RCC 7860 (cell line): ENCODE data around the gene DUSP12.
A peak's percentile ranks its signal among the peaks of the same experiment; 100 is the strongest.
"Not testable (repeated sequence)": the region's sequence is repeated elsewhere in the genome, so short reads cannot be mapped to it uniquely, and the experiment has no call there.

Experiments
- DNase-seq: peaks from one replicate; pipeline ENCODE4 v3.0.0-alpha.2; 2015; ENCODE audit warnings: low spot score
- FAIRE-seq: peaks from 2 replicates; lab custom pipeline; 2012; peaks lifted over from hg19 to GRCh38; lab: Jason Lieb, UNC

DUSP12 gene, protein sequence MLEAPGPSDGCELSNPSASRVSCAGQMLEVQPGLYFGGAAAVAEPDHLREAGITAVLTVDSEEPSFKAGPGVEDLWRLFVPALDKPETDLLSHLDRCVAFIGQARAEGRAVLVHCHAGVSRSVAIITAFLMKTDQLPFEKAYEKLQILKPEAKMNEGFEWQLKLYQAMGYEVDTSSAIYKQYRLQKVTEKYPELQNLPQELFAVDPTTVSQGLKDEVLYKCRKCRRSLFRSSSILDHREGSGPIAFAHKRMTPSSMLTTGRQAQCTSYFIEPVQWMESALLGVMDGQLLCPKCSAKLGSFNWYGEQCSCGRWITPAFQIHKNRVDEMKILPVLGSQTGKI

DNA sequence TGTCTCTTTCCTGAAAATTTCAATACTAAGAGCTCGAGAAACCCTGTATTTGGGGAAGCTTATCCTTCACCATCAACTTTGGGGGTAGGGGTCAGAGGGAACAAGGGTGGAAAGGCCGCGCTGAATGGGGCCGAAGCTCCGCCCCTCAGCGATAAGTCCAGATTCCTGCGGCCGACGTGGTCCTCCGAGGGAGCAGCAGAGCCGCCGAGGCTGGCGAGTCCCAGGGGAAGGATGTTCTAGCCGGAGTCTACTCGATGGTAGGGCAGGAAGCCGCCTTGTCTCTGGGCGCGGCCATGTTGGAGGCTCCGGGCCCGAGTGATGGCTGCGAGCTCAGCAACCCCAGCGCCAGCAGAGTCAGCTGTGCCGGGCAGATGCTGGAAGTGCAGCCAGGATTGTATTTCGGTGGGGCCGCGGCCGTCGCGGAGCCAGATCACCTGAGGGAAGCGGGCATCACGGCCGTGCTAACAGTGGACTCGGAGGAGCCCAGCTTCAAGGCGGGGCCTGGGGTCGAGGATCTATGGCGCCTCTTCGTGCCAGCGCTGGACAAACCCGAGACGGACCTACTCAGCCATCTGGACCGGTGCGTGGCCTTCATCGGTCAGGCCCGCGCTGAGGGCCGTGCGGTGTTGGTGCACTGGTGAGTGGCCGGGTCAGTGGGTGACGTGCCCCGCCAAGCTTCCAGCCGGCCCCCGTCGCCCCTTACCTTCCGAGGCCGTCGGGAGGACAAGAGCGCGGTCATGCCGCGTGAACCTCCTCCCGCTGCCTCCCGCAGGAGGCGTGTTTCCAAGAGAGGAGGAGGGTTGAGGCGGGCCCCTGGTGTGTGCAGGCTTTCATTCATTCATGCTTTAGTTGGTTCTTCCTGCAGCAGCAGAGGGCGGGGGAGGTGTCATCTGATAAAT is at the start of gene DUSP12:
Gene DUSP12 (plus strand): TSS at position 278 of the 899 bp plus-strand sequence. CDS start 16 bp downstream, at position 294.
- FAIRE-seq (peak; percentile 49), DNase-seq (peak; percentile 89)

DNA sequence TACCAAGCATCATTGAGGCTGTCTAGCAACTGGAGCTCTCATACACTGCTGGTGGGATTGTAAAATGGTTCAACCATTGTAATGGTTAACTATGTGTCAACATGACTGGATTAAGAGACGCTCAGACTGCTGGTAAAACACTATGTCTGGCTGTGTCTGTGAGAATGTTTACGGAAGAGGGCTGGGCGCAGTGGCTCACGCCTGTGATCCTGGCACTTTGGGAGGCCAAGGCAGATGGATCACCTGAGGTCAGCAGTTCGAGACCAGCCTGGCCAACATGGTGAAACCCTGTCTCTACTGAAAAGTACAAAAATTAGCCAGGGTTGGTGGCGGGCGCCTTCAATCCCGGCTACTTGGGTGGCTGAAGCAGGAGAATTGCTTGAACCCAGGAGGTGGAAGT is 47.3 kb upstream of the DUSP12 start:
- FAIRE-seq (peak; percentile 69), DNase-seq (peak; percentile 83)

DNA sequence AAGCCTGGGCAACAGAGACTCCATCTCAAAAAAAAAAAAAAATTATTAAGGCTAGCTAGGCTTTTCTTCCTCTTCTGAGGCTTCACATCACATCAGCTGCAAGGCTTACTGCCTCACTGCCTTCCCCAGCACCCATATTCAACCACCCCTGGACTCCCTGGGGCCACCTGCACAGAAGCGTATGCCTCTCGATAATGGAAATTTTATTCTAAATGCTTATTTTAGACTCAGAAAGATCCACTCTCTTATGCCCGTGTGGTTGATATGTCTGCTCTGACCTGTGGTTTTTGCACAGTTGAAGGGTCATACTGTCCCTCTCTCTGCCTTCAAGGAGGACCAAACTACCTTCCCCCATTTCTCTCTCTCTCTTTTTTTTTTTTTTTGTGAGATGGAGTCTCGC is 44.0 kb upstream of the DUSP12 start:
- DNase-seq (no peak), FAIRE-seq (no peak)

DNA sequence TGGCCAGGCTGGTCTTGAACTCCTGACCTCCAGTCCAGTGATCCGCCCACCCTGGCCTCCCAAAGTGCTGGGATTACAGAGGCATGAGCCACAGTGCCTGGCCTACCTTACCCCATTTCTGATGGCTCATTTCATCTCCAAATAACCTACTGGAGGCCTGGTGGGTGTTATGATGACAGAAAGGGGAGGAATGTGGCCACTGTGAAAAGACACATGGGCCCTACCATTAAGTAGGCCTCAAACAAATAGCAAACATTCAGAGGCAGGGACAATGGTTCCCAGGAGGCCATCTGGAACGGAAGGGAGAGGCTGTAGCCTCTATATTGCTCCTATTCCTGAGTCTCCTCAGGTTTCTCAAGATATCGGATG is 43.5 kb upstream of the DUSP12 start:
- DNase-seq (peak; percentile 37), FAIRE-seq (no peak)

DNA sequence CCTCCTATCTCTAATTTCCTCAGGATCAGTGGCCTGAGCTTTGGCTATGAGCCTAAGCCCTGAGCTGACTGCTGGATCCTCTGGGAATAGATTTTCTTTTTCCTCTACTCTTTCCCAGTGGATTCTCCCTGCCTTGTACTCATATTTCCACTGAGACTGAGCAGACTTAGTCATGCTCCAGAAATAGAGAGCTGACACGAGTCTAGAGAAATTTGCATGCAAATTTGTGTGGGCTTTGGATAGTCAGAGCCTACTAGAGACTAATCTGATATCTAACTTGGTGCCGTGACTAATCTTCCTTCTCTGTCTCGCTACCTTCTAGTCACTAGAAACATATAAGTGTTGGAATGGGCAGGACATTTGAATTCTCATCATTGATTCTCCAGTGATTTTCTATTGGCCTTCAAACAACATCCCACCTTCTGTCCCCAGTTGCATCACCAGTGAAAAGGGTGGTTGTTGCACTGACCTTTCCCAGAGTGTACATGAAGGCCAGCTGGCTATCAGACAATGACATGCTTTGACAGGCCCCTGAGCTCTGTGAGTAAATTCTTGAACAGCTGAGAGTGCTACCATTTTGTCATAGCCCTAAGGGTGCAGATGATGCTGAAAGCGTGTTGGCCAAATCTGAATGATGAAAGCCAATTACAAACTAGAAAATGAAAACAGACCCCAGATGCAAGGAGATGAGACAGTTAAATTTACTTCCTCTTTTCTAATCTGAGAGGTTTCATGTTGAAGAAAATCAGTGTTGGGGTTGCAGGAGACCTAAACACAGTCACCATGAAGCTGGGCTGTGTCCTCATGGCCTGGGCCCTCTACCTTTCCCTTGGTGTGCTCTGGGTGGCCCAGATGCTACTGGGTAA is 42.9 kb upstream of the DUSP12 start, which contains the start of gene FCRLA:
Gene FCRLA (plus strand): TSS at position 748 of the 866 bp plus-strand sequence. CDS start 36 bp downstream, at position 784.
- DNase-seq = peak; percentile 81
- FAIRE-seq = peak; percentile 15

DNA sequence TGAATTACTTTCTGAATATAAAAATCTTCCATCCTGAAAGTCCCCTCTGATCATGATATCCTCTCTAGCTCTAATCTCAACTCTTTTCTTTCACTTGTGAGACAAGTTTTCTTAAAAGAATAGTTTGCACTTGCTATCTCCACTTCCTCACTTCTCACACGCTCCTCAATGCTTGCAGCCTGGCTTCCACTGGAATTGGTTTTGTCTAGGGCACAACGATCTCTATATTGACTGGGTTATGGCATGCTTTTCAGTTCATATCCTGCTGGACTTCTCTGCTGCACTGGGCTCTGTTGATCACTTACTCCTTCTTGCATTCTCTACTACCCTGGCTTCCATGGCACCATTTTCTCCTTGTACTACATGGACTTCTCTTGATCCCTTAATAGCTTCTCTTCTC is 42.1 kb upstream of the DUSP12 start:
- FAIRE-seq (no peak), DNase-seq (no peak)

DNA sequence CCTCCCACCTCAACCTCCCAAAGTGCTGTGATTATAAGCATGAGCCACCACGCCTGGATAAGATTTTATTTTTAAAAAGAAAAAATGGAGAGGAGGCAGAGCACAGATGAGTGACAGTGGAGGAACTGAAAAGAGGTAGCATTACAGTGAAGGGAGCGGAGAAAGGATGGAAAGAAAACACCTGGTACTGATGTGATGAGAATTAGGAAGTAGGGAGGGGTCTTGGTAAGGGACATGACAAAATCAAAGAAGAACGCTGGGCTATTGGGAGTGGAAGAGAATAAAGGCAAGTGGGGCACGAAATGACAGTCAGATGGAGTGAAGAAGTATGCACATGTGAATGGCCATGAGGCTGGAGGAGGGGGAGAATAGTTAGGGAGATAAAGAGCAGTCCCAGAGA is 40.2 kb upstream of the DUSP12 start:
- DNase-seq (no peak), FAIRE-seq (no peak)

DNA sequence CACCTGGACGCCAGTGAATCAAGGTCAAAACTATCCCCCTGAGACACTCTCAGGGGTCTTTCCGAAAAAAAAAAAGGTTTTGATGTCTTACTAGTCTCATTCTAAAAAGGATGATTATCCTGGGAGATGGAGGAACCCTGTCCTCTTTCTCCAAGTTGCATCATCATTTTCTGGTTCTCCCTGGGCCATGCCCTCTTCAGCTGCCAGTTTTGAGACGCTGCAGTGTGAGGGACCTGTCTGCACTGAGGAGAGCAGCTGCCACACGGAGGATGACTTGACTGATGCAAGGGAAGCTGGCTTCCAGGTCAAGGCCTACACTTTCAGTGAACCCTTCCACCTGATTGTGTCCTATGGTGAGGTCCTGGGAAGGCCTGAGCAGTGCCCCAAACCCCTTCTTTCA is 39.0 kb upstream of the DUSP12 start:
- DNase-seq (no peak), FAIRE-seq (no peak)

DNA sequence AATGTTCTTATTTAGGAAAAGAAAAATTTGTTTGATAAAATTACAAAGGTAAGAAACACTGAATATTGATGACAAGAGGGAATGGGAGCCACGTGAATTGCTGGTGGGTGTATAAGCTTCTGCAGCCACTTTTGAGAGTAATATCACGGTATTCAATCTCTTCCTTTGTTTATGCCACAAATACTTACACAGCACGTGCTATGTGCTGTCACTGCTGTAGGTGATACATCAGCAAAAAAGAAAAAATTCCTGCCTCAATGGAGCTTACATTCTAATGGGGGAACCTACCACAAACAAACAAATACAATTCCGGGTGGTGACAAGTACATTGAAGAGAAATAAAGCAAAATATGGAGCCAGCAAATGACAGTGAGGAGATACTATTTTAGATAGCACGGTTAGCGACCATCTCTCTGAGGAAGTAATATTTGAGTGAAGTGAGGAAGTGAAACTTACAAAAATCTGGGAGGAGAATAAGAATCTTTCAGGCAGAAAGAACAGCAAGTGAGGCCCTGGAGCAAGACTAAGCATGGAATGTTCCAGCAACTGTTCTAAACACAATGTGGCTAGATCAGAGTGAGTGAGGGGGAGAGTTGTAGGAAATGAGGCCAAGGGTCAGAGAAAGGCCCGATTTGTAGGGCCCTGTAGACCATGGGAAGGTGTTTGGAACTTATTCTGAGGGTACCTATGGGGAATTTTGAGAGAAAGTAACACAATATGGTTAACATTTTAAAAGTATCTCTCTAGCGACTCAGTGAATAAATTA is 30.8 kb upstream of the DUSP12 start:
- DNase-seq = no peak
- no peak for FAIRE-seq

DNA sequence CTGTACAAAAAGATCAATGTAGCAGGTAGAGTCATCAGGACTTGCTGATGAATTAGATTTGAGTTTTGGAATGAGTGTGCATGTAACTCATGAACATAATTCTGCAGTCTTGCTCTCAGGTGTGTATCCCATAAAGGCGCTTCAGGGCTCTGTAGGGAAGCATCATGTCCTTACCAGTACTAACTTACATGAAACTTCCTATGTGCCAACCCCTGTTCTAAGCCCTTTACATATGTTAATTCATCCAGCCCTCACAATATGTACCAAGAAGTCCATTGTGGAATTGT is 30.3 kb upstream of the DUSP12 start:
- no peak for FAIRE-seq
- DNase-seq = no peak

DNA sequence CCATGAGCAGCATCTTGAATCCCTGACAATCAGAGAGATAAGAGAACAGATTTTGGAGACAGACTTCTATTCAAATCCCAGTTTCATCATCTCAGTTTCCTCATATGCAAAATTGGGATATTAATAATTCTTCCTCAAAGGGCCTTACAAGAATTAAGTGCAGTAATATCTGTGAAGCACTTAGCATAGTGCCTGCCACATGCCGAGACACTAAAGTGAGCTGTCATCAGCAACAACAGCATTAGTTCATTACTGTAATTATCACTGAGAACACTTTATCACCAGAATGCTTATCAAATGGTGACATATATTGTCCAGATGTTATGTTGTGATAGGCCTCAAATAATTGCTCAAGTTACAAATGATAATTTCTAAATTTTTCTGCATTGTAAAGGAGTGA is 29.2 kb upstream of the DUSP12 start:
- DNase-seq = no peak
- FAIRE-seq = no peak

DNA sequence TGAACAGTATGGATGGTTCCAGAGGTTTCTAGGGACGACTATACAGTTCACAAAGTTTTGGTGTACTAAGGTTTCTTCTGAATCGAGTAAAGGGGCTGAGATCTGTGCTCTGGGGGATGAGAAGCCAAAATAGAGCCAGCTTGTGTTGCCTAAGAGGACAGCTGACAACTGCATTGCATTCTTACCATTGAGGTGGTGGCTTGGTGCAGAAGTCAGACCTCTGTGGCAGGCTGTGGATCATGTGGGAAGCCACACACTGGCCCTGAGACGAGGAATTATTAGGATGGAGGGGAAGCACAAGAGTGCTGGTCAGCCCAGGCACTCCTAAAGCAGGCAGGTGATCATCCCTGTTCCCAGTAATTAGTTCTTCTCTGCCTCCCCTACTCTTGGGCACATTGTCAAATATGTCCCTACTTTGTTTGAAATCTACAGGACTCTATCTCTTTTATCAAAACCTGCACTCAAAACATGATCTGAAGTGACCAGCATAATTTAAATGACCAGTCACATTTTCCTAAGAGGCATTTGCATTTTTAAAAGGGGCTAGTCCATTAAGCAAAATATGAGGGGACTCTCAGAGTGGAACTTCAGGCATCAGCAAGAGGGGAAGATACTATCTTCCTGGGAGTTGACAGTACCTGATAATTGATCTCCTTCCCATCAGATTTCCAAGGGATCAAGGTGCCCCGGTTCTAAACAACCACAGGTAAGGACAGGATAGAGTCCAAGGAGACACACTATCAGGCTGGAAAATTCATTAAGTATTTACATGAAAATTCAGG is 28.4 kb upstream of the DUSP12 start, which contains the start of gene FCRLB:
Gene FCRLB (plus strand): TSS at position 589 of the 782 bp plus-strand sequence. CDS start 1,129 bp downstream, outside the sequence.
- no peak for FAIRE-seq
- DNase-seq = no peak

DNA sequence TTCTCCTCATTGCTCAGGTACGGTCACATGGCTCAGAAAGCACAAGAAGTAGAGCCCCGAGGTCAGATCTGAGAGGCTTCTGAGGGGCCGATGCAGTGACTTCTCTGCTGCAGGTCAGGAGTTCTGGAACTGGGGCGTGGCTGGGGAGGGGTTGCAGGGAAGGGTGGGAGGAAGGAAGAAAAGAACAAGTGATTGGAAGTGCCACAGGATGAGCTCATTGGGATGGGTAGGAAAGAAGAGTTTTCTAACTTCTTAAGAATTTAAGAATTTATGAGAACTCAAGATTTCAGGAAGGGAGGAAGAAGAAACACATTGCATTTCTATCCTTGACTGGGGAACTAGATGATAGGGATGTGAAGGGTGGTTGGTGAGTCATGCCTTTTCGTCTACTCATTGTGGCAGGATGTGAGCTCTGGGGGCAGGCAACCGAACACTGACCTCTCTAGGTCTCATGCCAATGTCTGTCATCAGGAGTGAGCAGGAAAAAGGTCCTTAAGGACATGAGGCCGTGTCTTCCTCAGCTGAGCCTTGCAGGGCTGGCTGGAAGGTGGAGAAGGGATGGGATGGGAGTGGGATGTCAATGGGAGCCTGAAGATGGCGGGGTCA is 27.7 kb upstream of the DUSP12 start:
- FAIRE-seq = peak; percentile 79
- peak; percentile 90 for DNase-seq

DNA sequence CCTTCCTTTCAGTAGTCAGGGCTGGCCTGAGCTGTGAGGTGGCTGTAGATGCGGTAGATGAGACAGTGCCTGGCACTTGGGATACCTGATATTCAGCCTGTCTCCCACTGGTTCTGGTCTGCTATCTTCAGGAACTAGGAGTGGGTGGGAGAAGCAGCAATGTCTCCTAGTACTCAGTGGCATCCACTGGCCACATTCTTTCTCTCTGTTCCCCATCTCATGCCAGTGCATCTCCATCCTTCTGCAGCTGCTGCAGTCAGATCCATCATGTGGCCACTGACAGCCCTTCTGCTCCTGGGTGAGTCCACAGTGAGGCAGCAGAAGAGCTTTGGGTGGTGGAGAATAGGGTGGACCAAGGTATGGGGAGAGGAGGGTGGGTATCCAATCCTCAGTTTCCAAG is 27.2 kb upstream of the DUSP12 start:
- FAIRE-seq (no peak), DNase-seq (no peak)

DNA sequence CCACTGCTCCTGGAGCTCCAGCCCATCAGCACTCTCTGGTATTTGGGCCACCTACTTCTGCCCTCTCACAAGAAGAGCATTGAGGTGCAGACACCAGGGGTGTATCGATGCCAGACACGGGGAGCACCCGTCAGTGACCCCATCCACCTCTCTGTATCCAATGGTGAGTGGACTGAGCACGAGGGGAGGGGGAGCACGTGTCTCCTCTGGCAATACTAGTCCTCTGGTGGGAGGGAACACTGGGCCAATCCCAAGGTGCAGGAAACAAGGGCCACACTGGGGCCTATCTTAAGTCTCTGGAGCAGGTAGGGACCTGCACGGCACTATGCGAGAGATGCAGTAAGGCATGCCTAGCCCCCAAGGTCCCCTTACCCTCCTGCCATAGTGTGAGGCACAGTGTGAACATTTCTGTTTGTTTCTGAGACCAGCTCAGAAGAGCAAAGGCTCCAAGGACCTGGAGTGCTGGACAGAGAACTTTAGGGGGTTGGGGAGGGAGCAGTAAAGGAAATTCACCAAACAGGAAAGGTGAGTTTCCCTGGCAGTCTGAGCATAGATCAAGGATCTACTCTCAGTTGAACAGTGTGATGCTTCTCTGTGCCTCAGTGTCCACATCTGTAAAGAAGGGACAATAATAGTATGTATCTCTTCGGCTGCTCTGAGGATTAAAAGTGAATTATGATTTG is 26.0 kb upstream of the DUSP12 start:
- DNase-seq (no peak), FAIRE-seq (no peak)

DNA sequence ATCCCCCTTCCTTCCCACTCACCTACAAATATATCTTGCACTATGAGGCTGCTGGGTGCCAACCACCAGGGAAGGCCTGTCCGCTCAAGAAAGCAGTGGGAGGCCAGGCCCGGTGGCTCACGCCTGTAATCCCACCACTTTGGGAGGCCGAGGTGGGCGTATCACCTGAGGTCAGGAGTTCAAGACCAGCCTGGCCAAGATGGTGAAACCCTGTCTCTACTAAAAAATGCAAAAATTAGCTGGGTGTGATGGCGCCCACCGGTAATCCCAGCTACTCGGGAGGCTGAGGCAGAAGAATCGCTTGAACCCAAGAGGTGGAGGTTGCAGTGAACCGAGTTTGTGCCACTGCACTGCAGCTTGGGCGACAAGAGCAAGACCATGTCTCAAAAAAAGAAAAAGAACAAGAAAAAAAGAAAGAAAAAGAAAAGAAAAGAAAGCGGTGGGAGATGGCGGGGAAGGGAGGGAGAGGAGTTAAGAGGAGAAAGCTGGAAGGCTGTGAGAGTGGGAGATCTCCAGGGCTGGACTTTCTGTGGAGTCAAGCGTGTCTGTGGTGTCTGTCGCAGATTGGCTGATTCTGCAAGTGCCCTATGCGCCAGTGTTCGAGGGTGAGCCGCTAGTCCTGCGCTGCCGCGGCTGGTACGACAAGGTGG is 24.2 kb upstream of the DUSP12 start:
- not testable (repeated sequence) for DNase-seq, FAIRE-seq

DNA sequence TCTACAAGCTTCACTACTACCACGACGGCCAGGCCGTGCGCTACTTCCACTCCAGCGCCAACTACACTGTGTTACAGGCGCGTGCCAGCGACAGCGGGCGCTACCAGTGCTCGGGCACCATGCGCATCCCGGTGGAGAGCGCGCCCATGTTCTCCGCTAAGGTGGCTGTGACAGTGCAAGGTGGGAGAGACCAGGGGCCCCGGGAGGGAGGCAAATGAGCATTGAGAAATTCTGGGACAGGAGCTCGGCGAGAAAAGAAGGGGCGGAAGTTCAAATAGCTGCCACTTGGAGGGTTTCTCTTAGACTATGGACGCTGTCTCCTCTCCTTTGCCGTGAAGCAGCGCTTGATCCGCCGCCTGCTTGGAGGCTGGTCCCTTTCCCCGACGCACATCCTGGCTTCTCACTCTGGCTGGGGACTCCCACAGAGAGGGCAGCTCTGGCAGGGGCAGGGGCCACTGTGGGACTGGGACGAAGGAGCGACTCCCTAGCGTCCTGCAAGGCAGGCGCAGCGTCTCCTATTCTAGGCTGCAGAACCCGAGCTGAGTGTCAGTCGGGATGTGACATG is 23.6 kb upstream of the DUSP12 start:
- peak; percentile 10 for DNase-seq
- FAIRE-seq = no peak
